HepG2 (cell line): ENCODE data around the gene HUNK. TPM values are rescaled to one million over a fixed set of nuclear protein-coding genes. Genes with fewer than 3 reads are reported as not detected.

ENCODE experiments used
- CBX2 ChIP-seq, 2 experiments: fragments of 200-600 bp in 1 of 2; sonication (generic); formaldehyde crosslinking in 1 of 2; IDR thresholded peaks; 2 replicates each; pipeline versions ENCODE4 v1.7.0 to v1.8.1; 2018 to 2022; ENCODE audit warnings: low read depth in 2 of 2, low read length in 1 of 2, mild to moderate bottlenecking in 1 of 2, missing genetic modification reagents in 1 of 2
- IRX3 ChIP-seq: sonication (generic); formaldehyde crosslinking; IDR thresholded peaks from 2 replicates; pipeline ENCODE4 v1.8.1; 2023; ENCODE audit warnings: mild to moderate bottlenecking, low read depth, missing genetic modification reagents, borderline replicate concordance
- KLF16 ChIP-seq, 2 experiments: sonication (generic) in 1 of 2; formaldehyde crosslinking in 1 of 2; IDR thresholded peaks; 2 replicates each; pipeline versions ENCODE4 v1.6.1 to v1.8.0; 2016 to 2023; ENCODE audit warnings: missing genetic modification reagents in 2 of 2, missing compliant biosample characterization in 1 of 2
- PRPF4 ChIP-seq: fragments of 200-400 bp; formaldehyde crosslinking; IDR thresholded peaks from 2 replicates; pipeline ENCODE4 v1.6.1; 2016; ENCODE audit warnings: low read length, low read depth; ENCODE audit not compliant: poor library complexity, severe bottlenecking
- TGIF2 ChIP-seq: IDR thresholded peaks from 2 replicates; pipeline ENCODE4 v1.6.1; 2016; ENCODE audit warnings: control low read depth, missing compliant biosample characterization
- ZBTB40 ChIP-seq, 2 experiments: fragments of 450-650 bp in 1 of 2; sonication (generic) in 1 of 2; formaldehyde crosslinking in 1 of 2; IDR thresholded peaks; 2 replicates each; pipeline versions ENCODE4 v1.6.1 to v1.8.0; 2016 to 2022; ENCODE audit warnings: antibody characterized with exemption in 1 of 2, mild to moderate bottlenecking in 1 of 2, missing genetic modification reagents in 1 of 2
- ZNF646 ChIP-seq: sonication (generic); formaldehyde crosslinking; IDR thresholded peaks from 2 replicates; pipeline ENCODE4 v1.9.0; 2021; ENCODE audit warnings: mild to moderate bottlenecking, missing genetic modification reagents
- ZNF713 ChIP-seq: sonication (generic); formaldehyde crosslinking; IDR thresholded peaks from 2 replicates; pipeline ENCODE4 v1.4.0; 2020; ENCODE audit warnings: mild to moderate bottlenecking, missing genetic modification reagents
- polyA plus RNA-seq, 8 experiments: library from polyadenylated mRNA; depleted of rRNA in 3 of 8; stranded (reverse) in 7 of 8; unstranded in 1 of 8; fragments of >200 nt; fragmentation: Illumina TruSeq in 4 of 8; extraction: Trizol in 4 of 8; gene quantifications; 2 replicates each; pipeline versions ENCODE4 v1.2.1 to v1.2.3, GENCODE V29; 2011 to 2016; ENCODE audit warnings: low read depth in 4 of 8, missing spikeins in 1 of 8, mixed read lengths in 1 of 8; ENCODE audit not compliant: insufficient read depth in 1 of 8
- total RNA-seq, 5 experiments: library from RNA; depleted of rRNA; stranded (reverse); fragments of >200 nt; fragmentation: Illumina TruSeq; extraction: Trizol; gene quantifications; 2 replicates each; pipeline ENCODE4 v1.2.3, GENCODE V29; 2016; ENCODE audit warnings: low read depth in 1 of 5

The HUNK gene
- total and polyA plus RNA-seq, 2 of the 13 experiments (the other 11 are each of a cell fraction or from before 2014, with no cell fraction given) = 1.8 to 1.9 TPM

- peak; percentile 85; the same call in 1 of the 2 replicates for TF ChIP-seq ZNF646
- peak in 1 of 2 experiments; percentile 44; a peak in 1 of 4 replicates for TF ChIP-seq KLF16 (CRISPR knock-in tag; IDR thresholded peaks at IDR 0.05)
- TF ChIP-seq ZBTB40 (IDR thresholded peaks at IDR 0.05) = no peak
- no peak for TF ChIP-seq ZBTB40 (CRISPR knock-in tag; IDR thresholded peaks at IDR 0.05)
- TF ChIP-seq CBX2 (IDR thresholded peaks at IDR 0.05; ENCODE audit: low read depth, low read length) = no peak
- TF ChIP-seq CBX2 (CRISPR knock-in tag; IDR thresholded peaks at IDR 0.05; ENCODE audit: low read depth) = no peak
- no peak for TF ChIP-seq ZNF713 (CRISPR knock-in tag)
- TF ChIP-seq TGIF2 (CRISPR knock-in tag) = peak; percentile 20; the same call in 1 of the 2 replicates
- TF ChIP-seq IRX3 (CRISPR knock-in tag) = no peak
- no peak for TF ChIP-seq PRPF4
Measured at GRCh38 chr21:31900121-31900895, 27.5 kb downstream of the HUNK start (continued).
